H9 (cell line): Measurements from ENCODE around the gene DLK1. TPM values are rescaled to one million over a fixed set of nuclear protein-coding genes. Genes with fewer than 3 reads are reported as not detected.

Experiments used
- DNase-seq: peaks from one replicate; pipeline ENCODE4 v3.0.0-alpha.2; 2017
- H2AFZ ChIP-seq: one replicate; pipeline ENCODE4 v1.6.1; 2013; ENCODE audit warnings: mild to moderate bottlenecking, low read length, control low read depth, moderate library complexity
- H2AK5ac ChIP-seq: 2 replicates; pipeline ENCODE4 v1.6.1; 2013; ENCODE audit warnings: low read length, control low read depth, mixed read lengths; ENCODE audit not compliant: insufficient read length
- H2BK120ac ChIP-seq: one replicate; pipeline ENCODE4 v1.6.1; 2013; ENCODE audit warnings: low read depth, mild to moderate bottlenecking, low read length, control low read depth, inconsistent platforms; ENCODE audit not compliant: poor library complexity, severe bottlenecking
- H2BK12ac ChIP-seq: 2 replicates; pipeline ENCODE4 v1.6.1; 2013; ENCODE audit warnings: low read length, control low read depth, mixed read lengths, low read depth; ENCODE audit not compliant: insufficient read length
- H2BK15ac ChIP-seq: 2 replicates; pipeline ENCODE4 v1.6.1; 2013; ENCODE audit warnings: low read depth, low read length, control low read depth
- H2BK20ac ChIP-seq: one replicate; pipeline ENCODE4 v1.6.1; 2013; ENCODE audit warnings: low read depth, mild to moderate bottlenecking, low read length, control low read depth, inconsistent platforms; ENCODE audit not compliant: poor library complexity, severe bottlenecking
- H2BK5ac ChIP-seq: 2 replicates; pipeline ENCODE4 v1.6.1; 2013; ENCODE audit warnings: low read length, control low read depth, mixed read lengths; ENCODE audit not compliant: insufficient read length
- H3K14ac ChIP-seq: 2 replicates; pipeline ENCODE4 v1.6.1; 2013; ENCODE audit warnings: low read length, control low read depth; ENCODE audit not compliant: insufficient read depth
- H3K18ac ChIP-seq: 2 replicates; pipeline ENCODE4 v1.6.1; 2013; ENCODE audit warnings: low read depth, mild to moderate bottlenecking, mixed read lengths, low read length, control low read depth; ENCODE audit not compliant: insufficient read length
- H3K23ac ChIP-seq: 2 replicates; pipeline ENCODE4 v1.6.1; 2013; ENCODE audit warnings: low read length, control low read depth, mixed read lengths, low read depth; ENCODE audit not compliant: insufficient read length
- H3K23me2 ChIP-seq: 2 replicates; pipeline ENCODE4 v1.6.1; 2013; ENCODE audit warnings: low read depth, mild to moderate bottlenecking, mixed read lengths, low read length, control low read depth; ENCODE audit not compliant: insufficient read length, poor library complexity, severe bottlenecking
- H3K27ac ChIP-seq: 2 replicates; pipeline ENCODE4 v1.5.1; 2013; ENCODE audit warnings: low read length, control low read depth, mixed read lengths, low read depth; ENCODE audit not compliant: insufficient read length
- H3K27me3 ChIP-seq: 2 replicates; pipeline ENCODE4 v1.6.1; 2013; ENCODE audit warnings: low read length, control low read depth, inconsistent platforms; ENCODE audit not compliant: insufficient read depth
- H3K4ac ChIP-seq: 2 replicates; pipeline ENCODE4 v1.6.1; 2013; ENCODE audit warnings: low read depth, mild to moderate bottlenecking, control low read depth, inconsistent platforms, low read length, moderate library complexity
- H3K4me1 ChIP-seq: 2 replicates; pipeline ENCODE4 v1.6.1; 2013; ENCODE audit warnings: low read length, control low read depth, inconsistent platforms; ENCODE audit not compliant: insufficient read depth
- H3K4me2 ChIP-seq: 2 replicates; pipeline ENCODE4 v1.6.1; 2013; ENCODE audit warnings: low read length, control low read depth, mixed read lengths; ENCODE audit not compliant: insufficient read length, insufficient read depth
- H3K56ac ChIP-seq: 2 replicates; pipeline ENCODE4 v1.6.1; 2013; ENCODE audit warnings: low read depth, mild to moderate bottlenecking, mixed read lengths, low read length, control low read depth; ENCODE audit not compliant: insufficient read length
- H3K79me1 ChIP-seq: 2 replicates; pipeline ENCODE4 v1.6.1; 2013; ENCODE audit warnings: low read depth, mild to moderate bottlenecking, moderate library complexity, low read length, control low read depth, inconsistent platforms; ENCODE audit not compliant: insufficient read depth, poor library complexity, severe bottlenecking
- H3K79me2 ChIP-seq: 2 replicates; pipeline ENCODE4 v1.6.1; 2013; ENCODE audit warnings: low read length, control low read depth, inconsistent platforms; ENCODE audit not compliant: insufficient read depth
- H3K9ac ChIP-seq: 2 replicates; pipeline ENCODE4 v1.6.1; 2013; ENCODE audit warnings: low read length, control low read depth, mixed read lengths; ENCODE audit not compliant: insufficient read length; ENCODE audit errors: extremely low read depth
- H3K9me3 ChIP-seq: one replicate; pipeline ENCODE4 v1.6.1; 2013; ENCODE audit warnings: low read depth, low read length, inconsistent platforms; ENCODE audit not compliant: control insufficient read depth
- H3T11ph ChIP-seq: one replicate; pipeline ENCODE4 v1.6.1; 2013; ENCODE audit warnings: mild to moderate bottlenecking, low read length, control low read depth, inconsistent platforms
- H4K20me1 ChIP-seq: one replicate; pipeline ENCODE4 v1.6.1; 2013; ENCODE audit not compliant: control insufficient read depth, insufficient read length, insufficient read depth
- H4K5ac ChIP-seq: 2 replicates; pipeline ENCODE4 v1.6.1; 2013; ENCODE audit warnings: low read depth, mild to moderate bottlenecking, mixed read lengths, low read length, control low read depth; ENCODE audit not compliant: insufficient read length
- H4K8ac ChIP-seq: replicated peaks from 2 replicates; pipeline ENCODE4 v1.6.1; 2013; ENCODE audit warnings: low read length, control low read depth, mixed read lengths, low read depth; ENCODE audit not compliant: insufficient read length
- H4K91ac ChIP-seq: 2 replicates; pipeline ENCODE4 v1.6.1; 2013; ENCODE audit warnings: low read depth, mild to moderate bottlenecking, moderate library complexity, mixed read lengths, low read length, control low read depth; ENCODE audit not compliant: insufficient read length
- H3K27ac Mint-ChIP-seq, 3 experiments: 2 replicates in 2 of 3; 3 replicates in 1 of 3; pipeline ENCODE4 v1.8.0; 2020 to 2021; ENCODE audit warnings: mixed read lengths in 3 of 3, mild to moderate bottlenecking in 1 of 3, moderate library complexity in 1 of 3
- H3K27me3 Mint-ChIP-seq: 2 replicates; pipeline ENCODE4 v1.8.0; 2021; ENCODE audit warnings: low read depth, mild to moderate bottlenecking, moderate library complexity, mixed read lengths
- H3K36me3 Mint-ChIP-seq, 3 experiments: 2 replicates in 2 of 3; 3 replicates in 1 of 3; pipeline ENCODE4 v1.8.0; 2020 to 2021; ENCODE audit warnings: low read depth in 3 of 3, mixed read lengths in 3 of 3; ENCODE audit not compliant: insufficient read depth in 1 of 3
- H3K4me1 Mint-ChIP-seq, 2 experiments: 2 replicates each; pipeline ENCODE4 v1.8.0; 2020; ENCODE audit warnings: mixed read lengths in 2 of 2
- H3K4me3 Mint-ChIP-seq, 2 experiments: 2 replicates in 1 of 2; 3 replicates in 1 of 2; pipeline ENCODE4 v1.8.0; 2020 to 2021; ENCODE audit warnings: mild to moderate bottlenecking in 2 of 2, mixed read lengths in 2 of 2, moderate library complexity in 1 of 2
- H3K9me3 Mint-ChIP-seq, 2 experiments: 2 replicates in 1 of 2; 3 replicates in 1 of 2; pipeline ENCODE4 v1.8.0; 2020; ENCODE audit warnings: mild to moderate bottlenecking in 2 of 2, mixed read lengths in 2 of 2, moderate library complexity in 1 of 2
- WGBS: extraction: QIAGEN DNeasy Blood & Tissue Kit; methylation state at CpG from one replicate; pipeline ENCODE4 v1.1.7; 2013; ENCODE audit warnings: missing lambda C conversion rate, low lambda C conversion rate, mixed read lengths; ENCODE audit not compliant: insufficient read length; ENCODE audit errors: extremely low coverage; 5-methylcytosine and 5-hydroxymethylcytosine counted together
- total RNA-seq: library from RNA; stranded (reverse); gene quantifications from 2 replicates; pipeline ENCODE4 v1.2.1, GENCODE V29; 2021
- TF ChIP-seq, protein P1 (sequence below): fragments of 200-600 bp; sonication (generic); conservative IDR thresholded peaks from 3 replicates; pipeline ENCODE4 v1.8.0; 2021; ENCODE audit warnings: antibody characterized with exemption, mild to moderate bottlenecking

Gene DLK1
- total RNA-seq, 1 experiment from 2014 or later = 2.8 TPM

DNA sequence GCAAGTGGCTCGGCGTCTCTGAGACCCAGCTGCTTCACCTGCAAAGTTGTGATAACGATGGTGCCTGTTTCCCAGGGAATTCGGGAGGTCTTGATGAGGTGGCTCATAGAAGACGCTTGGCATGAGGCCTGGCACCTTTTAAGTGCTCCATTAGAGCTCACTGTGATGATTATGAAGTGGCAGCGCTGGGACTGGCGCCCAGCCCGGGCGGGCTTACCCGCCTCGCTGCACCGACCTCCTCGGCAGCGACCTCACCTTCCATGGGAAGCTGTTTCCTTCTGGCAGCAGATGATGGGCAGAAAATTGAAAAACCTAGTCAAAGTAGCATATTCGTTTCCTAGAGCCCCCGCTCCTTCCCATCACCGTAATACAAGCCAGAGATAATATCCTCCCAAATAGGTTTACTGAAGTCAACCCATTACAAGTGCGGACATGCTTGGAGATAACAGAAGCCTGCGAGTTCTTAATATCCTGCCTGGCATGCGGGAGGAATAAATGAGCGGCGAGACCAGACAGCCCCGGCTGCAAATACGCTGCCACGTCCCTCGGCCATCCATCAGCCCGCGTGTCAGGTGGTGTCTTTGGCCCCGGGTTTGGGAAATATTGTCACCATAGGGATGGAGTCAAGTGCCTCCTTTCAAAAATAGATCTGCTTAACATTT, 35.2 kb upstream of the DLK1 start:
- Histone ChIP-seq H3K9ac (no peak overlapping the region), H3K18ac (no peak overlapping the region), H3K14ac (no peak overlapping the region), H3K79me1 (no peaks in the 10 kb centered on the region), H3K4ac (no peak overlapping the region), H2BK15ac (no peak overlapping the region), H2AFZ (no peak overlapping the region), H3K79me2 (no peaks in the 10 kb centered on the region; the same call in 1 of the 2 replicates), H3K23me2 (no peaks in the 10 kb centered on the region), H3K27me3 (no peaks in the 10 kb centered on the region), H2BK20ac (no peak overlapping the region), H2AK5ac (no peak overlapping the region), H4K8ac (no peak overlapping the region), H3K56ac (no peak overlapping the region), H3K27ac (no peak overlapping the region), H4K91ac (no peak overlapping the region), H3K4me2 (no peak overlapping the region), H2BK5ac (no peak overlapping the region), H3K4me1 (no peaks in the 10 kb centered on the region; the same call in 1 of the 2 replicates), H4K20me1 (peaks cover 2% of the 10 kb centered on the region), H3K23ac (no peak overlapping the region), H2BK12ac (no peak overlapping the region), H2BK120ac (no peak overlapping the region), H3K9me3 (no peaks in the 10 kb centered on the region), H3T11ph (no peak overlapping the region), H4K5ac (no peak overlapping the region)
- TF ChIP-seq, protein P1, sequence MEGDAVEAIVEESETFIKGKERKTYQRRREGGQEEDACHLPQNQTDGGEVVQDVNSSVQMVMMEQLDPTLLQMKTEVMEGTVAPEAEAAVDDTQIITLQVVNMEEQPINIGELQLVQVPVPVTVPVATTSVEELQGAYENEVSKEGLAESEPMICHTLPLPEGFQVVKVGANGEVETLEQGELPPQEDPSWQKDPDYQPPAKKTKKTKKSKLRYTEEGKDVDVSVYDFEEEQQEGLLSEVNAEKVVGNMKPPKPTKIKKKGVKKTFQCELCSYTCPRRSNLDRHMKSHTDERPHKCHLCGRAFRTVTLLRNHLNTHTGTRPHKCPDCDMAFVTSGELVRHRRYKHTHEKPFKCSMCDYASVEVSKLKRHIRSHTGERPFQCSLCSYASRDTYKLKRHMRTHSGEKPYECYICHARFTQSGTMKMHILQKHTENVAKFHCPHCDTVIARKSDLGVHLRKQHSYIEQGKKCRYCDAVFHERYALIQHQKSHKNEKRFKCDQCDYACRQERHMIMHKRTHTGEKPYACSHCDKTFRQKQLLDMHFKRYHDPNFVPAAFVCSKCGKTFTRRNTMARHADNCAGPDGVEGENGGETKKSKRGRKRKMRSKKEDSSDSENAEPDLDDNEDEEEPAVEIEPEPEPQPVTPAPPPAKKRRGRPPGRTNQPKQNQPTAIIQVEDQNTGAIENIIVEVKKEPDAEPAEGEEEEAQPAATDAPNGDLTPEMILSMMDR = no peak
- Mint-ChIP-seq H3K4me1 (peaks cover 21 to 29% of the 10 kb centered on the region in 2 experiments), H3K27me3 (peaks cover 14% of the 10 kb centered on the region), H3K27ac (peak overlapping the region in 1 of 3 experiments; percentile 19; a peak in 1 of 7 replicates), H3K36me3 (no peaks in the 10 kb centered on the region), H3K9me3 (no peaks in the 10 kb centered on the region; a peak in 1 of 5 replicates), H3K4me3 (no peak overlapping the region)
- no peak for DNase-seq
- no CpG with 5 or more reads among the region's 29 CpGs for WGBS
